Upper lobe of left lung (tissue), 4 donors: ENCODE data around the gene OSBPL3.

Experiments
- CTCF ChIP-seq, 6 experiments: fragments of 450-650 bp in 4 of 6; fragments of 200-600 bp in 2 of 6; sonication (generic) in 2 of 6; IDR thresholded peaks; one replicate each; pipeline ENCODE4 v1.5.1; 2016 to 2019; ENCODE audit warnings: antibody characterized with exemption in 6 of 6
- EP300 ChIP-seq, 4 donors: sonication (generic); formaldehyde crosslinking; IDR thresholded peaks; one replicate each; pipeline ENCODE4 v1.5.1; 2017; ENCODE audit warnings: antibody characterized with exemption in 4 of 4, control low read depth in 2 of 4
- POLR2A ChIP-seq, 4 donors: fragments of 450-650 bp; IDR thresholded peaks; one replicate each; pipeline ENCODE4 v1.5.1; 2016 to 2017; ENCODE audit warnings: antibody characterized with exemption in 4 of 4, mild to moderate bottlenecking in 2 of 4

GRCh38 chr7:24802300-24802699 lies 177.7 kb downstream of the OSBPL3 start:
- TF ChIP-seq POLR2A (IDR thresholded peaks at IDR 0.05) = no peak
- TF ChIP-seq CTCF (IDR thresholded peaks at IDR 0.05) = no peak
- no peak for TF ChIP-seq EP300 (IDR thresholded peaks at IDR 0.05)
